Activated CD4-positive, alpha-beta T cell treated with anti-CD3 and anti-CD28 coated beads for 4 hours (primary cell): ENCODE data around the gene CDC42EP1.
"Not testable (repeated sequence)": the region's sequence is repeated elsewhere in the genome, so short reads cannot be mapped to it uniquely, and the experiment has no call there.

Source experiments
- DNase-seq, 2 donors: peaks; one replicate each; pipeline ENCODE4 v3.0.0-alpha.2; 2020

CDC42EP1 gene

DNA sequence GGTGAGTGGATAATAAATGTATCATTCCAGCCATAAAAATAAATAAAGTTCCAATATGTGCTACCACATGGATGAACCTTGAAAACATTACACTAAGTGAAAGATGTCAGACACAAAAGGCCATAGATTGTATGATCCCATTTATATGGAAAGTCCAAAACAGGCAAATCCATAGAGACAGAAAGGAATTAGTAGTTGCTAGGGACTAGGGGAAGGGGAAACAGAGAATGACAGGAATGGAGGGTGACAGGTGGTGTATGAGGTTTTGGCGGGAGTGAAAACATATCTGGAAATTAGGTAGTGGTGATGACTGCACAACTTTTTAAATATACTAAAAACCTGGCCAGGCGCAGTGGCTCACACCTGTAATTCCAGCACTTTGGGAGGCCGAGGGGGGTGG is 25.8 kb upstream of the CDC42EP1 start:
- DNase-seq = no peak

DNA sequence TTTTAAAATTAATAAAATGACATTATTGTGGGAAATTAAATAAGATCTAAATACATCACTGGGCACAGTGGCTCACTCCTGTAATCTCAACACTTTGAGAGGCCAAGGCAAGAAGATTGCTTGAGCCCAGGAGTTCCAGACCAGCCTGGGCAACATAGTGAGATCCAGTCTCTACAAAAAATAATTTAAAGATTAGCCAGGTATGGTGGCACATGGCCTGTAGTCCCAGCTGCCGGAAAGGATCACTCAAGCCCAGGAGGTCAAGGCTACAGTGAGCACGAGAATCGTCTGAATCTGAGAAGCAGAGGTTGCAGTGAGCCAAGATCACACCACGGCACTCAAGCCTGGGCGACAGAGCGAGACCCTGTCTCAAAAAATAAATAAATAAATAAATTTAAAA is 25.1 kb upstream of the CDC42EP1 start:
- DNase-seq = no peak

DNA sequence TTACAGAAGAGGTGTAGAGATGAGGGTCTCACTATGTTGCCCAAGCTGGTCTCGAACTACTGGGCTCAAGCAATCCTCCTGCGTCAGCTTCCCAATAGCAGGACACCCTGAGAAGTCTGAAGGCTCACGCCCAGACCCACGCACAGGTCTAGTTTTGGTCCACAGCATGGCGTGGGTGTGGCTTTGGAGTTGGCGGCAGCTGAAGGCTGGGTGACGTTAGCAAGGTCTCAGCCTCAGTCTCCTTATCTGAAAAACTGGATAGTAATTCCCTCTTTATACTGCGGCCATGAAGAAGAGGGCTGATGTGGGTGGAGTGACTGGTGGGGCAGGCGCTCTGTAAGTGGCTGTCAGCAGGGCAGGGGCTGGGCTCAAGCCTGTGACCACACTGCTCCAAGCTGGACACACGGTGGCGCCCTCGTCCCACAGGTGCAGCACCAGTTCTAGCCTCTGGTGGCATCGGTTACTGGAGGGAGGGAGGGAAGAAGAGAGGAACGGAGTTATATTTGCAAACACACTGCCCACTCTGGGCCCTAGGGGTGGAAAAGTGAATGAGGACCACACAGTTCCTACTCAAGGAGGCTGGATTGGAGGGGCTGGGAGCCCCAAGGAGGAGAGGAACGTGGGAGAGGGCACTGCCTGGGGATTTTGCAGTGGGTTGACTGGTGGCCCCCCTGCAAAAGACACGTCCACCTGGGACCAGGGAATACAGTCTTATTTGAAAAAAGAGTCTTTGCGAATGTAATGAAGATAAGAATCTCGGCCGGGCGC is 21.5 kb upstream of the CDC42EP1 start:
- peak; percentile 89 to 91 for DNase-seq

DNA sequence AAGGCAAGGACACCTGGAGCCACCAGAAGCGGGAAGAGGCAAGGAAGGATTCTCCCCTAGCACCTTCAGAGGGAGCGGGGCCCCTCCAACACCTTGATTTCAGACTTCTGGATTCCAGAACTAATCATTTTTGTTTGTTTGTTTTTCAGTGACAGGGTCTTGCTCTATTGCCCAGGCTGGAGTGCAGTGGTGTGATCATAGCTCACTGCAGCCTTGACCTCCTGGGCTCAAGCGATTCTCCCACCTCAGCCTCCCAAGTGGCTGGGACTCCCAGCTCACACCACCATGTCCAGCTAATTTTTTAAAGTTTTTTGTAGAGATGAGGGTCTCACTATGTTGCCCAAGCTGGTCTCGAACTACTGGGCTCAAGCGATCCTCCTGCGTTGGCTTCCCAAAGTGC is 20.5 kb upstream of the CDC42EP1 start:
- DNase-seq = not testable (repeated sequence)

DNA sequence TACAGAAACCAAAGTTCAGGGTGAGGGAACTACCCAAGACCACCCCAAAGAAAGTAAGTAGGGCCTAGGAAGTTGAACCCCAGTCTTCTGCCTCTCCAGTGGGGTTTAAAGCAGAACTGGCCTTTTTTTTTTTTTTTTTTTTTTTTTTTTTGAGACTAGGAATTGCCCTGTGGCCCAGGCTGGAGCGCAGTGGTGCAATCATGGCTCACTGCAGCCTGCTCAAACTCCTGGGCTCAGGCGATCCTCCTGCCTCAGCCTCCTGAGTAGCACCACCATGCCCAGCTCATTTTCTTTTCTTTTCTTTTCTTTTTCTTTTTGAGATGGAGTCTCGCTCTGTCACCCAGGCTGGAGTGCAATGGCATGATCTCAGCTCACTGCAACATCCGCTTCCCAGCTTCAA is 17.9 kb upstream of the CDC42EP1 start:
- DNase-seq = not testable (repeated sequence)

DNA sequence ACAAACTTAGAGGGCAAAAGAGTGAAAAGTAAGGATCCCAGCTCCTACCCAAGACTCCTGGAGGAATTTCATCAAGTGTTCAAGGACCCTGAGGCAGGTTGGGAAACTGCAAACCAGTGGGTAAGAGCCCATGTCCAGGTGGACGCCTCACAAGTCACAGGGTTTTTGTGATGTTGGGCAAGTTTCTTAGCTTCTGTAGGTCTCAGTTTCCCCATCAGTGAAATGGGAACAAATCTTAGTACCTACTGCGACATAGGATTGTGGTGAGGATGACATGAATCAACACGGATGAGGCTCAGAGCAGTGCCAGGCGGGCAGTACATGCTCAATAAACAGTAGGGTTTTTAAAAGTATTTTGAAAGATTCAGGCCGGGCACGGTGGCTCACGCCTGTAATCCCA is 17.3 kb upstream of the CDC42EP1 start:
- no peak for DNase-seq

DNA sequence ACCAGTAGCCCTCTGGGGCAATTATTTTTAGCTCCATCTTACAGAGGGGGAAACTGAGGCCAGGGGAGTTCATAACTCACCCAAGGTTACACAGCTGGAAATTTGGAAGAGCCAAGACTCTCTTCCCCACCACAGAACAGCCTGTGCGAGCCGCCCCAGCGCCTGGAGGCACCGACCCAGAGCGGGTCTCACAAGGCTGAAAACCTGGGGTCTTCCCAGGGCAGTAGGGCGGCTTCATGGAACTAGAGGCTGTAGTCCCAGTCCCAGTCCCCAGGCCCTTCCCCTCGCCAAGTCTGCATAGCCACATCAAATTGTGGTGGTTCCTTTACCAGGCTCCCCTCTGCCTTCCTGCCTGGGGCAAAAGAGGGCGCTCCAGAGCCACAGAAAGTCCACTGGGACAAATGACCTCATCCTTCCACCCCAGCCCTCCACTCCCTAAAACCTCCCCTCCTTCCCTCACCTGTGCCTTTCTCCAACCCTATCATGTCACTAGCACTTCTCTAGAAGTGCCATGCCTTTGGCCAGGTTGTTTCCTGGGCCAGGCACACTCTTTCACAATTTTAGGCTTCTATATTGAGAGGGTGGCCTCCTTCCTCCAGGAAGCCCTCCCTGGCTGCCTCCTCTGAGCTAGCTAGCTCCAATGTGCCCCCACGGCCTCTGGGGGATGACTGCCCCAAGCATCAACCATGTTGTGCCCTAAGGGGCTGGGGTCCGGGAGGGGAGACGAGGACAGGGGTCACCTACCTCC is 15.2 kb upstream of the CDC42EP1 start:
- DNase-seq = peak; percentile 38 to 41

DNA sequence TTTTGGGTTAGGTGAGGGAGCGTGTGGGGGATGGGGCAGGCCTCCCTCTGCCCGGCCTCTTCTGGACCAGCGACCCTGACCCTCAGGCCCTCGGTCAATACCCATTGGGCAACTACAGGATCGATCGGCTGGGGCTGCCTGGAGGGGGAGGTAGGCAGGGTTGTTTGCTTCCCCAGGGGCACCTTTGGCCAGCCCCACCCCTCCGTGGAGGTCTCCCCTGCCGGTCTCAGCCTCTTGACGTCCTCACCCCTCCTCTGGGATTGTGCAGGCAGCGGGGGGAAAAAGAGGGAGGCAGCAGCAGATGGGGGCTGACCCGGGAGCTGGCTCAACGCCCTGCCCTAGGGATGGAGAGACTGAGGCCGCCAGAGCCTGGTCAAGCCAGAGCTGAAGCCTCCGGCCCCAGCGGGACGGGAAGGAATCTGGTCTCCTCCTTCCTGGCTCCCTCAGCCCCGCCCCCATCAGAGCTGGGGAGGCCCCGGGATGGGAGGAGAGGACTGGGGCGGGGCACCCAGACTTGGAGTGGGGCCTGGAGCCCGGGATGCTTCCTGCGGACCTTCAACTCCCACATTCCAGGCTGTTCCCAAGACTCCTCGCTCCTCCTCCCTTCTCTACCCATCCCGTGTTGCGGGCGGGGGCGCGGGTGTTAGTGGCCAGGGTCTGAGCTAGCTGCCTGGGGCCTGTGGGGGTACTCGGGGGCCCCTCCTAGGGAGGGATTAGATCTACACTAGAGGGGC is 14.4 kb upstream of the CDC42EP1 start:
- DNase-seq = no peak

DNA sequence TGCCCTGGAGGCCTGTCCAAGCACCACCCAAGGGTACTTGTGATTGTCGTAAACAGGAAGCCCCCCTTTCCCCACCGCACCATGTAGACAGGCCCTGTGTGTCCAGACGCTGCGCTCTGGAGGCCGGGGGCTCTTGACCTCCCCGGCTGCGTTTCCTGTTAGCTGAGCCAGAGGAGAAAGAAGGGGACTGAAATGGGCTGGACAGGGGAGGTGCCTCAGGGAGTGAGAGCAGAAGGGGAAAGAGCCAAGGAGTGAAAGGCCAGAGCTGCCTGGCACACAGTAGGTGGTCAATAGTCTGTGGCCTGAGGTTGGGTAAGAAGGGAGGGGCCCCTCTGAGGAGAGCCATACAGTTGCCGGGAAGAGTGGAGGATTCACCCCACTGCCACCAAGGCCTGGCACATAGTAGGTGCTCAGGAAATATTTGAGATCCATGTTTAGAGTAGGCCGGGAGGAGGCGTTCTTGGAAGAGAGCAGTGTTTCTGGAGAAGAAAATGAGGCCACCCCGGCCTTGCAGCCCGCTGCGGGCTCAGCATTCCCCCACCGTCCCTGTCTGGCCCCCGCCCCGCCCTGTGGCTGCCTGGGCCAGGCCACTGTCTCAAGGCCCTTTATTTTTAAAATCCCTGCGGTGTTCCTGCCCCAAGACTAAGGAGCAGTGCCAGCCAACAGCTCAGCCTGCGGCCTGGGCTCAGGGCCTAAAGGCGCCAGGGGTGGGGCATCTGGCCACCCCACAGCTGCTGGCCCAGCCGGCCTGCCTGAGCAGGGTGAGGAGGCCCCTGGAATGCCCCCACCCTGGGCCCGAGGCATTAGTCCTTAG is 13.6 kb upstream of the CDC42EP1 start:
- DNase-seq = no peak

DNA sequence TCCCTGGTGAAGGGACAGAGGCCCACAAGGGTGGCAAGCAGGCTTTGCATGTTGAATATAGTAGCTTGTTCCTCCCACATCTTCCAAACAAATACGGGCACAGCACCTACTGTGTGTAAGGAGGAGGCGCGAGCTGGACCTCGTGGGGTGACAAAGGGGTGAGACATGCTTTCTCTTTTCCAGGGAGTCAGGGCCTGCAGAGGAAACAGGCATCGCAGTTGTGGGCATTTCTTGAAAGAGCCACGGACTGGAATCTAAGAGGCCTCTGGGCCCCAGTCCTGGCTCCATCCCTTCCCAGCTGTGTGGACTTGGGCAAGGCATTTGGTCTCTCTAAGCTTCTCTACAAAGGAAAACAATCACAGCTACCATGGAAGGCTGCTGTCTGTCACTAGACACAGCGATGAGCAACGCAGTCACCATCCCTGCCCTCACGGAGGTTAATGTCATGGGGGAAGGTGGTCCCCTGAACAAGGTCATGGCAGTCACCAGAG is 13.0 kb upstream of the CDC42EP1 start:
- no peak for DNase-seq

DNA sequence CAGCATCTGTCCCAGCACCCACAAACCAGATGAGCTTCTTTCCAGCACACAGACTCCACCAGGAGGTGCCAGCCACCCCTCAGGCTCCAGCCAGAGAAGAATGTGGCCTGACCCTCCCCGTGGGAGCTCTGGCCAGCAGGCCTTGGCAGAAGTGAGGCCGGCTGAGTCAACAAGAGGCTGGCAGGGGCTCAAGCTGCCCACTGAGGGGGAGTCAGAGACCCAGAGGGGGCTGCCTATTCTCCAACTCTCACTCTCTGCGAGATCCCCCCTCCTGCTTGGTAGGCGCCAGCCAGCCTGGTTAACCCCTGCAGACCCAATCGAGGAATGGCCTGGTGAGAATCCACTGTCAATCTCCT is 10.6 kb upstream of the CDC42EP1 start:
- DNase-seq = no peak

DNA sequence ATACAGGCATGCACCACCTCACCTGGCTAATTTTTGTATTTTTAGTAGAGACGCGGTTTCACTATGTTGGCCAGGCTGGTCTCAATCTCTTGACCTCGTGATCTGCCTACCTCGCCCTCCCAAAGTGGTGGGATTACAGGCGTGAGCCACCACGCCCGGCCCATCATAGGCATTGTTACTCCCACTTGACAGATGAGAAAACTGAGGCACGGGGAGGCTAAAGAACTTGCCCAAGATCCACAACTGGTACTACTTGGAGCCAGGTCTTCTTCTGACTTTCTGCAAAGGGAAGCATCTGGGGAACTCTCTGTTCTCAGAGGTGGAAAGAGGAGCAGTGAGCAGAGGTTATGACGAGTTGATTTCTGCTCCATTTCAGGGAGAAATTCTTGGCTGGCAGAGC is 9.4 kb upstream of the CDC42EP1 start:
- DNase-seq = not testable (repeated sequence)

DNA sequence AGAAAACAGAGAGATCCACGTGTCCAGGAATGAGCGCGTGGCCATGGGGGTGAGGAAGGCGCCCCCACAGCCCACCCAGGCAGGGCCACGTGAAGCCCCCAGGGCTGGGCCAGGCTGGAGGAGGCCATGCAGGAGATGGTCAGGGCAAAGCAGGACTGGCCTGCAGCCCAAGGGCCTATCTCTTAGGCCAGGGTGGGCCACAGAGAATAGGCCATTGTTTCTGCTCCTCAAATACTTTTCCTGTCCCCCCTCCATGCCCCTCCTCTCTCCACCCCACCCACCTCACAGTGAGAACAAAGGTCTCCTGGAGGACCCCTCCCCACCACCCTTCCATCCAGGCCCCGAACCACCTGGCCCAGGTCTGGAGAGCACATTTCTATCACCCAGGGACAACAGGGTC is 8.3 kb upstream of the CDC42EP1 start:
- DNase-seq = no peak

DNA sequence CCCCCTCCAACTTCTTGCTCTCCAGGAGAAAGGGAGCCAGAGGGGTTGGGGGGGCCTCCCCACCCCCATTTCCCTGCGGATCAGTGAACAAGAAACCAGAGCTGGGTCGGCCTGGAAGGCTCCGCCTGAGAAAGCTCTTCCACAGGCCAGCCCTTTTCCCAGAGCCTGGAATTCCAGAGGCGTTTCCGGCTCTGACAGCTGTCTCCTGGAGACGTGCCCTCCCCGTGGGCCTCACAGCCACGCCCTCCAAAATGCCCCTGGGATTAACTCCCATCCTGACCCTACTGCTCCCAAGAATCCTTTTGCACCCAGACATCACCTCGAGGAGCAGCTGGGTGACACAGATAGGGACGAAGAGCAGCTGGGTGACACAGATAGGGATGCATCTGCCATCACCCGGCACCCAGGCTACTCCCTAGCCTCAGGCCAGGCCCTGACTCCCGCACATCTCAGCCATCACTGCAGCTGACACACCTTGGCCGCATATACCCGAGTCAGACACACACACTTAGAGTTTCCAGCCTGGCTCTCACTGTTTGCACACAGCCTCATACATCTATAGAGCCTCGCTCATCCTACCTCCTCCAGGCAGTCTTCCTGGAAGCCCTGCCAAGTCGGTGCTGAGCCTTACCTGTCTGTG is 7.6 kb upstream of the CDC42EP1 start:
- DNase-seq = no peak

DNA sequence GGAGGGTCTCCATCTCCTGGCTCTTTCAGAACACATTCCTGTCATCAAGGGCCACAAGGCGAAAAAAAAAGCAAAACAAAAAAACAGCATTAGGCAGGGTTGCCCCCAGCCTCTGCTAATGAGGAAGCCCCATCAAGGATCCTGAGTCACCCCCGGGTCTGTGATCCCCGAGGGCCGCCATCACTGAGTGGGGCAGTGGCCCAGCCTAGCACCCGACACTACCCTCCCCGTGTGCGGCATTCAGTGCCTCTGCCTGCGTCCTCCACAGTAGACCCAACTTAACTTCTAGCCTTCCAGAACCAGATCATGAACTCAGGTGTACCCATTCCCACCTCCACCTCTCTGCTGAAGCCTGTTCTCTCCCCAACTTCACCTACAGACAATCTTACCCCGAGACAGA is 6.6 kb upstream of the CDC42EP1 start:
- DNase-seq = no peak

DNA sequence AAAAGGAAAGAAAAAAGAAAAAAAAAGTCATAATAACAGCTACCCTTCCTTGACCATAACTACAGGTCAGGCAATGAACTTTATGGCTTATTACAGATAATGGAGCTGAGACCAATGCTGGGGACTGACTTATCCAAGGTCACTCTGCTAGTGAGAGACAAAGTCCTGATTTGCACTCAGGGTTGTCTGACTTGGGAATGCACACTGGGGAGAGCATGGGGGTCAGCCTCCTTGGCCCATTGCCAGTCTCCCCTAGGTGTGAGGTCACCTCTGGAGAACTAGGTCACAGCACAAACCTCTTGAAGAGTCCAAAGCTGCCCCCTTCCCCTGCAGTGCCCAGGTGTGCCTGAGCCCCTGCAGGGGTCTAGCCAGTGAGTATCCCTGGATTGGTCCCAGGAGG is 5.3 kb upstream of the CDC42EP1 start:
- no peak for DNase-seq

DNA sequence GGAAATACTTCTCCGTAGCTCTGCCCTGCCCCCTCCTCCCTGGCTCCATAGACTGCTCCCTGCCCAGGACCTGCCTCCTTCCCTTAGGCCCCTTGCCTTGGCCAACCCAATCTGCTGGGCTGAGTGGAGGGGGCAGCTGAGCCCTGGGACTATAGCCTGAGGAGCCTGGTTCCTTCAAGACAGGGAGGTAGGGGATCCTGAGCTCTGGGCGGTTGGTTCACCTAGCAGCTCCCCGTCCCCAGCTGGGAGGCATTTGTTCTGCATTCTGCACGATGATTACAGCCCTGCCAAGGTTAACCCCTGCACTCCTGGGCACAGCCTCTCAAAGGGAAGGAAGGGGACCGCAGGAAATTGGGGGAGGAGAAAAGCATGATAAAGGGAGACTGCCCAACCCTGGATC is 3.6 kb upstream of the CDC42EP1 start:
- DNase-seq = no peak

DNA sequence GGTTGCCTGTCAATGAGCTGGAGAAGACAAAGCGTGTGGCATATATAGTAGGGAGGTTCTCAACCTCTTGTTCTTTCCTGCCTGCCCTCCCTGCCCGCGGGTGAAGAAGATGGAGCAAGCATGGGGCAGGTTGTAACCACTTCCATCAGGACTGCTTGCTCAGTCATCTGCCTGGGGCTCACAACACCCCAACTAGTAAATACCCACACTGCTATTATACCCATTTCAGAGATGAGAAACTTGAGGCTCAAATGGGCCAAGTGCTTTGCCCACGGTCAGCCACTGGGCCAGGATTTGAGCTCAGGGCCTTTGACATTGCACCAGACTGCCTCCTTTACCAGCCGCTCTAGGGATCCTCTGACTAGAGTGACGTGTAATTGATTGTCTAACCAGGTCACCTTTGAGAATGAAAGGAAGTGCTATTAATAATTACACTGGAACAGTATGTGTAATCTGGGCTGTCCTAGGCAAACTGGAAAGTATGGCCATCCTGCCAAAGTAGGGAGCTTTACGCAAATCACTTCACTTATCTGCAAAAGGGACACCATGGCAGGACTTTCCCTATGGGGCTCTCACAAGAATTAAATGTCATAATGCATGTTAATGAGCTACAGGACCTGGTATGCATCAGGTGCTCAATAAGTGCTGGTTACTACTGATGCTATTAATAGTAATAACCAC is 2.8 kb upstream of the CDC42EP1 start:
- DNase-seq = no peak

DNA sequence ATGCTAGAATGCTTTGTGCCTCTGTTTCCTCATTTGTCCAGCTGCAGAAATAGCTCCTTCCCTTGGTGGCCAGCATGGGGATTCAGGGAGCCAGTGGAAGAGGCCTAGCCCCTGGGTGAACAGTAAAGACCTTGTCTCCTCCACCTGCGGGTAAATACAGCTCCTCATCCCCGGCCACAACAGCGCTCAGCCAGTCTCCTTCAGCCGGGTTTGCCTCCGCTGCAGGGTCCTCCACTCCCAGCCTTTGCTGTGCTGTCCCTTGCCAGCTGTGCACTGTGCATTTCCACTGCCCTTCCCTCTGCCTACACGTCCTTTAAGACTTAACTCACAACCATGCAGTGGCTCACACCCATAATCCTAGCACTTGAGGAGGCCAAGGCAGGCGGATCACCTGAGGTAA is 1.5 kb upstream of the CDC42EP1 start:
- DNase-seq = no peak

DNA sequence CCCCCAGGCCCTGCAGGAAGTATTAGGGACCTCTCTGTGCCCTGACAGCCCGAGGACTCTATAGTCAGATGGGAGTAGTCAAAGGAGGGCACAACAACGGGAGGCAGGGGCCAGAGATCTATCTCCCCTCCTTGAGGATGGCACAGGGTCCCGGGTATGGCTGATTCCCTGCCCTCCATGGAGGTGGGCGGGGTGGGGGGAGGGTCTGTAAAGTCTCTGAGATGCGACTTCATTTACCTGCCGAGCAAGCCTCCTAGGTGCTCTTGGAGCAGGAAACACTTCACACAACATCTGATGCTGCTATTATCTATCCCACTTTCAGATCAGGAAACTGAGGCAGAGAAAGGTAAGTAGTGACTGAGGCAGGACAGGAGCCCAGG is 769 bp upstream of the CDC42EP1 start:
- no peak for DNase-seq

DNA sequence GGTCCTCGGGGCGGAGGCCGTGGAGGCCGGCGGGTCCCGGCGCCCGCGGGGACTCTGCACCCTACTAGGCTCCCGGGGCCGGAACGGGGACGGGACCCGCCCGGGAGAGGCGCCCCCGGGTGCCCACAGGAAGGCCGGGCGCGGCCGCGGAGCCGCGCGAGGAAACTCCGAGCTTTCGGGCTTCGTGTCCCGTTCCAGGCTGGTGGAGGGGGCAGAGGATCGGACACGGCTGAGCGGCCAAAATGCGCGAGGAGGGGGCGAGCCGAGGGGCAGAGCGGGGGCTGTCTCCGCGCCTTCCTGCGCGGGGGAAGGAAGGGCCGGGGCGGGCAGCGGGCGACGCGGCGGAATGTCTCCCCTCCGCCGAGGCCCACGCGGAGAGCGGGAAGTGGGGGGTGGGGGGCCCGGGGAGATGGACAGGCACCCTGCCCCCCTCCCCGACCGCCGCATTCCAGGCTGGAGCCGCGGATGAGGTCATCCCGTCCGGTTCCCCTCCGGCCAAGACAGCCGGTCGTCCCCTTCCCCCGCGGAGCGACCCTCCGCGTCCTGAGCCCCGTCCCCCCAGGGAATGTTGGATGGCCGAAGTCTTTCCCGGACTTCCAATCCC is 430 bp downstream of the CDC42EP1 start:
- DNase-seq = no peak
